NCI-H146 treated with DMSO at 0.1 percent for 48 hours (cell line): ENCODE data around the gene EXOSC7.
A peak's percentile ranks its signal among the peaks of the same experiment; 100 is the strongest.

Experiments used
- DNase-seq: peaks from one replicate; lab custom pipeline; 2025; ENCODE audit not compliant: unreplicated experiment; lab: John Stamatoyannopoulos, UW

Gene EXOSC7

GRCh38 chr3:45021524-45022297 is 45.7 kb downstream of the EXOSC7 start:
- no peak for DNase-seq

- no peak for DNase-seq
Measured at GRCh38 chr3:45023675-45024074, 47.6 kb downstream of the EXOSC7 start.

GRCh38 chr3:45024542-45025255 is 48.7 kb downstream of the EXOSC7 start:
- DNase-seq = no peak

- DNase-seq = no peak
Measured at GRCh38 chr3:45026038-45026437, 50.0 kb downstream of the EXOSC7 start, which contains the start of gene CLEC3B. Gene CLEC3B, plus strand, starts transcription at chr3:45026303. Its CDS starts 60 bp downstream, at chr3:45026363.

GRCh38 chr3:45026957-45027356 is 50.9 kb downstream of the EXOSC7 start:
- DNase-seq = no peak

- DNase-seq = no peak
Measured at GRCh38 chr3:45027441-45027840, 51.4 kb downstream of the EXOSC7 start.

GRCh38 chr3:45029216-45029615 is 53.2 kb downstream of the EXOSC7 start:
- no peak for DNase-seq

GRCh38 chr3:45029661-45030060 is 53.6 kb downstream of the EXOSC7 start:
- DNase-seq = no peak

- no peak for DNase-seq
Measured at GRCh38 chr3:45031531-45031930, 55.5 kb downstream of the EXOSC7 start.

- DNase-seq = no peak
Measured at GRCh38 chr3:45032113-45032512, 56.1 kb downstream of the EXOSC7 start.

GRCh38 chr3:45033791-45034190 is 57.7 kb downstream of the EXOSC7 start:
- no peak for DNase-seq

GRCh38 chr3:45034612-45035252 is 58.7 kb downstream of the EXOSC7 start:
- no peak for DNase-seq

GRCh38 chr3:45035441-45036301 is 59.6 kb downstream of the EXOSC7 start:
- DNase-seq = no peak

- peak; percentile 83 for DNase-seq
Measured at GRCh38 chr3:45037720-45038455, 61.8 kb downstream of the EXOSC7 start.

- DNase-seq = no peak
Measured at GRCh38 chr3:45041666-45042065, 65.6 kb downstream of the EXOSC7 start.

- no peak for DNase-seq
Measured at GRCh38 chr3:45042162-45042561, 66.1 kb downstream of the EXOSC7 start.

- no peak for DNase-seq
Measured at GRCh38 chr3:45043728-45044299, 67.8 kb downstream of the EXOSC7 start.

- no peak for DNase-seq
Measured at GRCh38 chr3:45048244-45048643, 72.2 kb downstream of the EXOSC7 start.

- no peak for DNase-seq
Measured at GRCh38 chr3:45049807-45050206, 73.8 kb downstream of the EXOSC7 start.

GRCh38 chr3:45051685-45052084 is 75.6 kb downstream of the EXOSC7 start:
- no peak for DNase-seq
